ENCODE data around the gene DLX6.

Gene DLX6

DNA sequence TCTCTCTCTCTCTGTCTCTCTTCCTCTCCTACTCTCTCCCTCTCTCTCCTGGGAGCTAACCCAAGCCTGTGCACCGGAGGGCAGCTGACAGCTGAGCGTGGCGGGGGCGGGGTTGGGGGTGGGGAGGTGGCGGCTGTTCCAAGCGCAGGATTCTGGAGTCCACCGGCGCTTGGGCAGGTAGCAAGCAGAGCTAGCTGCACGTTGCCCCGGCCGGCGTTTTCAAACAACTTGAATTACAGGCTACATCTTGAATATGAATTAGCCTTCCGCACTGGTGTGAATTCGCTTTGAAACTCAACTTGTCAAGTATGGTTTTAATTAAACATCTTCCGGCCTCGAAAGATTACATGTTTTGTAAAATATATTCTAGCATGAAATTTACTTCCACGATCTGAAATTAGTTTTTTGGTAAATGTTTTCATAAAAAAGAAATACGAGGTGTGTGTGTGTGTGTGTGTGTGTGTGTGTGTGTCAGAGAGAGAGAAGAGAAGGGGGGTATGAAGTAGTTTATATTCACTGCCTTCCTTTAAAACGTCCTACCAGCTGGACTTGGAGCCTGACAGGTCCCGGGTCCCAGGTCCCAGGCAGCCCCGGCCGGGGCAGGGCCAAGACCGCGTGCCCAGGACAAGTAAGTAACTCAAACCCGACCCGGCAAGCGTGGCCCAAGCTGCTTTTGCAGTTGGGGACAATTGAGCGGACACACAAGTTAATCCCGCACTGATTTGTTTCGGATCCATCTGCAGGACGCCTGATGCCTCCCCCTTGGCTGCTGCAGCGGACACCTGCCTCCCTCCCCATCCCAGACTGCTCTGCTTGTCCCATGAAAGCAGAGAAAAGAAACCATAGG is 9.0 kb upstream of the DLX6 start:
- DNase-seq, result no peak

DNA sequence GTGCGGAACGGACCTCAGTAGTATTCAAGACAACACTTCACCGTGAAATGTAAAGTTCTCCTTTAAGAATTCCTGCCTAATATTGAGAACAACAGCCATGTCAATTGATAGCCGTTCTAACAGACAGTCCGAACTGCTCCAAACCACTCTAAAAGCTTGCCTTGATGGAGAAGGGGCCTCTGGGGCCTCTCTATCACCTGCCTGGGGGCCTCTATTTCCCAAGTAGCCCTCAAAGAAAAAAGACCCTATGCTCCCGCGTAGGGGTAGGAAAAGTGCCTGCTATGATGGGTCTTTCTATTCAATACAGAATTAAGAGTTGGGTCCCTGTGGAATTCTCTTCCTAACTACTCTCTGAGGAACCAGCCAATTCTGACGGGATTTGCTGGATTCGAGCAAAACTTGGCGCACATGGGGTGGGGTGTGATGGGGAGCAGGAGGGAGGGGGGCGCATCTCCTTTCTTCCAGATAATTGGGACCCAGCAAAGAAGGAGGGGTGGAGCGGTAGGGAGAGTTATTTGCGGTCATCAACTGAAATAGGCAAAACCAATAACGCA is 8.3 kb upstream of the DLX6 start:
- no peak for DNase-seq

DNA sequence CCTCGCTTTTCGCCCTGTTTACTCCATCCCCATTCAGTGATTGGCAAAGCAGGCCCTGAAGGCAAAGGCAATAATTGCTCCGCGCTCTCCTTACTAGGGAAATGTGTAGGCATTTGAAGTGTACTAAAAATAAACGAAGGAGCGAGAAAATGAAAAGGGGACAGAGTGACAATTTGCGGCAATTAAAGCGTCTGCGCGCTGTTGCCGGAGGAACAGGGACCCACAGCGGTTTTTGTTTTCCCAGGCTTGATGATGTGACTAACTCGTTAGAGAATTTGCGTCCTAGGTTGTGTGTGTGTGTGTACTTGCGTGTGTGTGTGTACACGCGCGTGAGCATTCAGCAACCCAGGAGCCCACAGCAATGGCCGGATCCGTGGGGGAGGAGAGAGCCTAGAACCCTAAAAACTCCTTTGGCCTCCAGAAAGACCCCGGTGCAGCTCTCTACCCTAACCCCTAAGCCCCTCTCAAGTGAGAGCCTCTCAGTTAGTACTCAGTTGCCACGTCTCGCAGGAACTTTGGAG is 7.8 kb upstream of the DLX6 start:
- DNase-seq, result no peak

DNA sequence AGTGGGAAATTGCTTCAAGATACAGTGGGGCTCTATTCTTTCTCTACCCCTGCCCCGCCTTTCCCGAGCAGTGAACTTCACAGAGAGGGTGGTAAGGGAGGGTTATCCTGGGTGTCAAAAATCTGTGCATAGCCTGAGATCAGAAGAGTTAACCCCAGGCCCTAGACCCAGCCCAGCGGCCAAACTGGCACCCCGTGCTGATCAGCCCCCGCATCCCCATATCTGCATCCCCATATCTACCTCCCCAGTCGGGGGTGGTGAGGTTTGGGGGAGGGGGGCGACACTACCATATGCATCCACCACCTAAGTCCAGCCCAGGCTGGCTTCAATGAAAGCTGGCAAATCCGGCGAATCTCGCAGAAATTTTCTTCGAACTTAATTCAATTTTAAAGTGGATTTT is 7.0 kb upstream of the DLX6 start:
- no peak for DNase-seq

DNA sequence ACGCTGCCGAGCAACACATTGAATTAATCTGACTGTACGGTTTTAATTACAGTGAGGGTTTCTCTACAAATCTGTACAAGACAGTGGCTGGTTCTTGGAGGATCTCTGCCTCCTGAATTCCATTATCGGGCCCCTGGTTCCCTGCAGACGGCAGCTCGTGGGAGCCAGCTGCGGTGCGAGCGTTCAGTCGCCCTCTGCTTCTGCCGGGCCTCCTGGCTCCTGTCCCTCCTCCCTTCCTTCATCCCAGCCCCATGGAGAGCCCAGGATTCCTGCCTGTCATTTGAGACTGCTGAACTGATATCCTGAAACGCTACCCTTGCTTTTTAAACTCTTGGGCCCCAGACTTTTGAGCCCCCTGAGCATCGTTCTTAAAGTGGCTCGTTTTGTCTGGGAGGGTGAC is 6.6 kb upstream of the DLX6 start:
- no peak for DNase-seq

DNA sequence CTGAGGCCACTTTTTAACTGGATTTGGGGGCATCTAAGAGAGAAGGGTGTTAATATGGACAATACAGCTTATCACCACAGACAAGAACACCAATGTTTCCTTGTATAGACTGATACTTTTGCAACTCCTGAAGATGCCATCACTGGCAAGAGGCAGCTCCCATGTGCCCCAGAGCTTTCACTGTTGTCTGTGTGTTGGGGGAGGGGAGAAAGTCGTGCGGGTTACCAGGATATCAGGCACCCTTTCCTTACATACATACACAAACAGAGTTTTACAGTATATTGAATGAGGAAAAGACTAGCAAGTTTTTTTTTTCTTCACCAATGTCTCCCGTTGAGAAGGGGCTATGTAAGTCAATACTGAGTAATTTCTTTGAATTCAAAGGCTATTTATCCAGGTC is 4.1 kb upstream of the DLX6 start:
- no peak for DNase-seq

DNA sequence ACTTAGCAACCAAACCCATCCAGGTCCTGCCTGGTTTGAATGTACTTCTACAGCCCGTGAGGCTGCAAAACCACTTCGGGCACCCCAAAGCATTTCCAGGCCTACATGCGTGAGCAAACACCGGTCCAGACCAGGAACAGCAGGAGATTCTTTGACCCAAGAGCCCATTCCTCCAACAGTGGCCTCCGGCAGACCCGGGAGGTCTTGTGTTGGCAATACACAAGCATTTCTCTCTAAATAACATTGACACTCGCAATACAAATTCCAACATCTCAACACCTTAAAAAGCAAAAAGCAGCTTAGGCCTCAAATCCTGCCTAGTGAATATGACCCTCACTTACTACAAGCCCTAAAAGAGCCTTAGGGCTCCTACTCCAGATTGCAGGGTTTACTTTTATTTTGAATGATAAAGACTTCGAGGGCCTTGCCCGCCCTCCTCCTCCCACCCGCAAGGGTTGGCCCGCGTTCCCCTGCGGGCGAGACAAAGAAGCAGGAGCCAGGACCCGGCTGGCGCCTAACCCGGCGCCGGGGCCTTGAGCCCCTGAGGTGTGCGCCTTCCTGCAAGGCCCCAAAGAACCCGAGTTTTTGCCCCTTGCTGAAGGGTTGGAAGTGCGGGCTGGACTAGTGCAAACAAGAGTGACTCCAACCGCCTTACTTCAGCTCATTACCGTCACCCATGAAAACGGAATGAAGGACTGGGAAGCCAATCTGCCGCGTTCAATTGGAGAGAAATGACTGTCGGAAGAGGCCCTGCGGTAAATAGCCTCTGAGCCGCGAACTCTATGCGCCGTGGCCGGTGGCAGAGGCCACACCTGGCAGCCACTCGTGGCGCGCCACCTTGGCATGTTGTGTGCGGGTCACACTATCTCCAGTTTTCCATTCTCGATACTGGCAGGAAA is 3.4 kb upstream of the DLX6 start:
- no peak for DNase-seq

DNA sequence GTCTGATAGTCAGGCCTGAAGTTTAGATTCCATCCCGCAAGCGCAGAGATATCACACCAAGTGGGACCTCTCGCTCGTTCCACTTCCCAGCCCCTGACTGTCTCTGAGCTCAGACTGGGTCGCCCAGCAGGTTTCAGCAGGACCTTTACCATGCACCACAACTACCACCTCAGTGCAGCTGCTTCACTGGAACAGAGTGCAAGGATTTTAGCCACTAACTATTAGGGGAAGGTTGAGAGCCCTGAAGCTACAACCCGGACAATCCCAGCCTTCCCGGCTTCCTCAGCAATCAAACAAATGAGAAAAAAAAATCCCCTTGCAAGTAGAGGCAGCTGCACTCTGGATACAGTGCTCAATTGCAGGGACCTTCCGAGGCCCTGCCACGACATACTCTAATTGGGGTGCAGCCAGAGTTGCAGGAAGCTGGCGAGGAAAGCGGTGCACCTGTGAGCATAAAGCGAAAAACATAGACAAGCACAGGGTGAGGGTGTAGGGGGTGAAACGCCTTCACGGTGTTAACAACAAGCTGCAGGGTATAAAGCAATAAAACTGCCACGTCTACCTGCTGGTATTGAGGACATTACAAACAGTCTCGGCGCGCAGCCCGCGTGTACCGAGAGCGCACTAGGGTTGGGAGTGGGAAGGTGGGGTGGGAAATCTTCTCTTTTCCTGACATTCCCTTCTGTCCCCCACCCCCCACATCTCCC is 2.6 kb upstream of the DLX6 start:
- DNase-seq, result no peak

DNA sequence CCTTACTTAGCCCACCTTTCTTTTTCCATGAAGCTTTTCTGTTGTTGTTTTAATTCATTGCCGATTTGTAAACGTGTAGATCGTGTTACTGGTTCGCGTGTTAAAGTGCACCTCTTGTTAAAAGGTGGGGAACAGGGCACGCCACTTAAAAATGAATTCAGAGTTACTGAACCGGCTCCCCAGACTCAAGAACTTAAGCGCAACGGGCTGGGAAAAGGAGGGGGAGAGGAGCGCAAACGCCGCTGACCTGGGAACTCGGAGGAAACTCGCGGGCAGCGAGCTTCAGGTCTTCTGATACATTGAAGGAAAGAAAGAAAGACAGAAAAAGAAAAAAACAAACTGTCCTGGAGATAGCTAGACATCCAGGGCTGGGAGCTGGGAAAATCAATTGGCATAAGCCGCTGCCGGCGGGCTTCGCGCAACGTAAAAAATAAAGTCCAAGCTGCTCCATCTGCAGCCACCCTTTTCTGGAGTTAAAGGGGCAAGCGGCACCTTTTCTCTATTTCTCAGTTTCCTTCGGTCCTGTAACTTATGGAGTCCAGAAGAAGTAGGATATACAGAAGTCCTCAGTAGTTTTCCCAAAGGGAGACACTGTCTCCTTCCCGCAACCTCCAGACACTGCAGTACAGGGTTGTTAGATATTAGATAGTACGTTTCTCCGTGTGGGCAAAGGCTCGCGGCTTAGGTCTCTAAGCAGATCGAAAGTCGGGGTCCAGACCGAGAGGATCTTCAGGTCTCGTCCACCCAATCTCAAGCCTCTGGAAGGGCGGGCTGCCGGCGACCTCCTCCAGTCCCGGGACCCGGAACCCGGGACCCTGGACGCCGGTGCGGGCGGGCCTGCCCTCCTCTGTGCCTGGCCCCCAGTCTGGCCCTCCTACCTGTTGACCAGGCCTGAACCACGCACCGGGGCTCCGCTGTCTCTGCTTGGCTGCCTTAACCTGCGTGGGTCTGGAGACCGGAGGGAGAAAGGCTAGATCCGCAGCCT is 1.8 kb upstream of the DLX6 start:
- no peak for DNase-seq

DNA sequence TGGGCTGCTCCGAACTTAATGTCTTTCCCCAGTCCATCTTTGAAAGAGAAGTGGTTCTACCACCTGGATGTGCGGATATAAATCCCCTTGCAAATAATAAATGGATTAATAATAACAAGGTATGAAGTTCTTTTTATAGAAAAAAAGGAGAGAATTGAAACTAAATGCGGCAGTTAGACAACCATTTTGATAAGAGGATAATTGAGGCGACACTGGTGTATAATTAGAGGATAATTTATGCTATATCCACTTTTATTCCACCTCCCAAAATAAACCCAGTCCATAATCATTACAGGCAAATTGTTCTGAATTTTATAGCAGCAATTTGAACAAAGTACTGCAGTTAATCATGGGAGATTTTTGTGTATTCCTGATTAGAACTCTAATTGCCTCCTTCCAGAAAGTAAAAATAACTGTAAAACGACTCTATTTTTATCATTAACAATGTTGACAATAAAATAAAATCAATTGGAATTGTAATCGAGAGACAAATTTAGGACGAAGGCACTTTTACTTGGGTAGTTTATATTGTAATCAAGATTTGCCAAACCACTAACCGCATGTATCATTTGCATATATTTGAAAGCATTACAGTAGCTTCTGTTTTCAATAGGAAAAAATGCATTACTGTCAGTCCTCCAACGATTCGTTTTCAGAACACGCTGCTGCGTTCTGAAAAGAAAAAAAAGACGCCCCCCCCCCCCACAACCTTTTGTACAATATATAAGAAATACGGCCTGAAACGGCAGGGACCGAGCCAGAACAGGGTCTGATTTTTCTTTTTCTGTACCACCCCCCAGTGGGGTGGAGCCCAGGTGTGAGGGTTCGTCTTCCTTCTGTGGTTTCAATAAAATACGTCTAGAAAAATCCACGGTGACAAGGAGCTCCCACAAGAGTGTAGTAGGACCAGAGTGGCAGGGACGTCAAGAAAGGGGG is 838 bp upstream of the DLX6 start:
- no peak for DNase-seq

DNA sequence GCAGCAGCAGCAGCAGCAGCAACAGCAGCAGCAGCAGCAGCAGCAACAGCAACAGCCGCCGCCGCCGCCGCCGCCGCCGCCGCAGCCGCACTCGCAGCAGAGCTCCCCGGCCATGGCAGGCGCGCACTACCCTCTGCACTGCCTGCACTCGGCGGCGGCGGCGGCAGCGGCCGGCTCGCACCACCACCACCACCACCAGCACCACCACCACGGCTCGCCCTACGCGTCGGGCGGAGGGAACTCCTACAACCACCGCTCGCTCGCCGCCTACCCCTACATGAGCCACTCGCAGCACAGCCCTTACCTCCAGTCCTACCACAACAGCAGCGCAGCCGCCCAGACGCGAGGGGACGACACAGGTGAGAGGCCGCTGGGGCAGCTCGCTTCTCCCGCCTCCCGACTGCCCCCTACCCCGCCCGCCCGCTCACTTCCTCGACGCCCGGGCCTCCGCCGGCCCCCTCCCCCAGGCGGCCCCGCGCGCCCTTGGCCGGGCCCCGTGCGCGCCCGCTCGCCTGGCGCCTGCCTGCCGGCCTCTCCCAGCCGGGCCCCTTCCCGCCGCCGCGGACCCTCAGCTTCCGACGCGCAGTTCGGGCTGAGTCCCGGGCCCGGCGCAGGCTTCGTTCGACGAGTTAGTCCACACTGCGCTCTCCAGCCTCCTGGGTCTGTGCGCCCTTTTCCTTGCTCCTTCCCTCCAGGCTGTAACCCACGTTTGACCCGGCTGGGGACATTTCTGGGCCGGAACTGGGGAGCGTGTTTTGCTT is 882 bp downstream of the DLX6 start:
- DNase-seq, result no peak

DNA sequence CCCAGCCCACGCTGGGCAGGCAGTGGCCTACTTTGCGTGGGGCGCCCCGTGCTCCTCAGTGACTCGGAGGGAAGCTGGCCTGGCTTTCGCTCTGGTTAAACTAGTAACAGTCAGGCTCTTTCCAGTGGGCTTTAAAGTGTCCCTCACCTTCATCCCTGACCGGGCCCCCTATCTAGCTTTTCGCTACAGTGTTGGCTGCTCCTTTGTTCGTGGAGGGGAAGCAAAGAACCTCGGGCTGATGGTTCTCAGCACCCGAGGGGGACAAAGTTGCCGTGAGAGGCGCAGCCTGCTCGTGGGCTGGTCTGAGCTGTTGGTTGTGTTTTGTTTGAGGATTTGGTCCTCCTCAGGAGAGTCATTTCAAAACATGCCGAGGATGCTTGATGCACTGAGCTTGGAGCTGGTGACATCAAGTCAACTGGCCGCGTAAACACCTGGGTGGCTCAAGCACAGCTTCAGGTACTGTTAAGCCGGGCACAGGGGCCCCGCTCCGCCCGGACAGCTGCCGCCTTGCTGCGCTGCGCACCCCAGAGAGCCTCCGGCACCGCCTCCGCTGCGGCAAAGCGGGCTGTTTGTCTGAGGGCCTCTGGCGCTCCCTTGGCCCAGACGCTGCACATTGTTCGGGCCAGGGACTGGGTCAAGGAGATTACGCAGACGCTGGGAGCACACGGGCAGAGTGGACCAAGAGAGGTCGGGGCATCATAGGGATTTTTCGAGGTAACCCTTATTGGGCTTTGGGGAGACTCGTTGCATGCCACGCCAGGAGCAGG is 1.6 kb downstream of the DLX6 start:
- no peak for DNase-seq

DNA sequence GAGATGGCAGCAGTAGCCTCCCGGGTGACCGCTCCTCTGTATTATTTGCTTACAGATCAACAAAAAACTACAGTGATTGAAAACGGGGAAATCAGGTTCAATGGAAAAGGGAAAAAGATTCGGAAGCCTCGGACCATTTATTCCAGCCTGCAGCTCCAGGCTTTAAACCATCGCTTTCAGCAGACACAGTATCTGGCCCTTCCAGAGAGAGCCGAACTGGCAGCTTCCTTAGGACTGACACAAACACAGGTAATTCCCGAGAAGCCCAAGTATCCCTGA is 2.2 kb downstream of the DLX6 start:
- DNase-seq, result no peak

DNA sequence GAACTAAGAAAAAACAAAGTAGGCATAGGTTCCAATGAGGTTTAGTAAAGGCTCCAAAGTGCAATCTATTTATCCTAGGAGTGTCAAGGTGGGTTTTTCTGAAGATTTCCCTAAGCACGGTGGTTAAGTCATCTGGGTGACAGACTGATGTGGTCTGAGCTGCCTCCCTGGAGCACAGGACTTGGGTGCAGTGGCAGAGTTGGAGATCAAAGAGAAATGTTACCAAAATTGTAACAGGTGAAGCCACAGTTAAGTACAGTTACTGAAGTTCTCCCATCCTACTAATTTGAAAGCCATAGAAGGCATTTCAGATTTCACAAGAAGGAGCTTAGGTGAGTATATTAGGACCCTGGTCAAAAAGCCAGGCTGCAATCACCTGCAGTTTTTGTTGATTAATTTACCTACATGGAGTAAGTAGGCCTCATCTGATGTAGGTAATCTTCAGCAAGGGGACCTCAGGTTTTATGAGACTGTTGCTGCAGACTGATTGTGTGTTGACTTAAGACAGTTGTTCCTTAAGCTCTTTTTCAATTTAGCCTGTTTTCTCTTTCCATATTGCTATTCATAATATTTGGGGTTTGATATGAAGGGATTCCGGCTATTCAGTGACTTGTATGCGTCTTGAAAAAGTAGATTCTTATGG is 3.0 kb downstream of the DLX6 start:
- DNase-seq, result no peak

DNA sequence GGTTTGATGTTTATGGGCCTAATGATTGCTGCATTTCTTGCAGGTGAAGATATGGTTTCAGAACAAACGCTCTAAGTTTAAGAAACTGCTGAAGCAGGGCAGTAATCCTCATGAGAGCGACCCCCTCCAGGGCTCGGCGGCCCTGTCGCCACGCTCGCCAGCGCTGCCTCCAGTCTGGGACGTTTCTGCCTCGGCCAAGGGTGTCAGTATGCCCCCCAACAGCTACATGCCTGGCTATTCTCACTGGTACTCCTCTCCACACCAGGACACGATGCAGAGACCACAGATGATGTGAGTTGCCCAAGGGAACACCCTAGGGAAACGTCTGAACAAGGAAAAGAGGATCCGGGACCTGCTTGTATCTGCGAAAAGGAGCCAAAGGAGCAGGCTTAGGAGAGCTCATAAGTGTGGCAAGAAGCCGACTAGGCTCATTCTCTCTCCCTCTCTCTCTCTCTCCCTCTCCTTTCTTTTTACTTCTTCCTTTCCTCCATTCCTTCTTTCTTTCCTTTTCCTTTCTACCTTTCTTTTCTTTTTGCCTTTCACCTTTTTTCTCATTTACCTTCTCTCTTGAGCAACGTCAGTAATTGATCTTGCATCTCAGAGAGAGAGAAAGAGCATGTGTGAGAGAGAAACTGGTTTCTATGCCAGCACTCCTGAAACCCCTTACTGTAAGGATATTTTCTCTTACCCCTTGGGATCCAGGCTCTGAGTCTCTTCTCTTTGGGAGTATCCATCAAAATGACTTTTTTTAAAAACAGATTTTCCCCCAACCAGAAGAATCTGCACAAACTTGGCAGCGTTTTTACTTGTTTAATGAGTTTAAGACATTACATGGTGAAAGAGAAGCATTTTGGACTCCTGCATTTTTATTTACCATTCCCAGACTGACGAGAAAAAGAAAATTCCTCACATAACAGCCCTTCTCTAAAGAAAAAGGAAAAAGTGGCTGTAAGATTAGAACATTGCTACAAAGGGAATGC is 4.7 kb downstream of the DLX6 start:
- no peak for DNase-seq

DNA sequence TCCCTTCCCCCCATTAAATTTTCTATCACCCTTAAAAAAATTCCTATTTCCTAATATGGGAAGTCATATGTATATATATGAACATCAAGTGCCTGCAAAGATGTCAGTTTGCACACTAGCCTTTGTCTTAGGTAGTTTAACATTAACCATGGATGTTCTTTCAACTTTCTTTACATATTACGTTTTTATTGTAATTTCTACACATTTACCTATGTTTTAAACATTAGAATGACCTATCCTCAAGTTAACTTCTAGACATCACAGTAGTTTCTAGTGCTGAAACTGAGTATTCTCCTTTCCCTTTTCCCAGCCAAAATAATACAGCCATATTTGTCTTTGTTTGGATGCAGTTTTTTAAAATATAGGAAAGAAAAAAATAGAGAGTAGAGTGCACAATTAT is 5.8 kb downstream of the DLX6 start:
- DNase-seq, result no peak

Data from cortex of kidney (tissue), 1 donor.